ENCODE data around the gene SLC34A1. TPM values are rescaled to one million over a fixed set of nuclear protein-coding genes. Genes with fewer than 3 reads are reported as not detected.

Gene SLC34A1
- total RNA-seq, 1 donor from 2014 or later, result not detected

DNA sequence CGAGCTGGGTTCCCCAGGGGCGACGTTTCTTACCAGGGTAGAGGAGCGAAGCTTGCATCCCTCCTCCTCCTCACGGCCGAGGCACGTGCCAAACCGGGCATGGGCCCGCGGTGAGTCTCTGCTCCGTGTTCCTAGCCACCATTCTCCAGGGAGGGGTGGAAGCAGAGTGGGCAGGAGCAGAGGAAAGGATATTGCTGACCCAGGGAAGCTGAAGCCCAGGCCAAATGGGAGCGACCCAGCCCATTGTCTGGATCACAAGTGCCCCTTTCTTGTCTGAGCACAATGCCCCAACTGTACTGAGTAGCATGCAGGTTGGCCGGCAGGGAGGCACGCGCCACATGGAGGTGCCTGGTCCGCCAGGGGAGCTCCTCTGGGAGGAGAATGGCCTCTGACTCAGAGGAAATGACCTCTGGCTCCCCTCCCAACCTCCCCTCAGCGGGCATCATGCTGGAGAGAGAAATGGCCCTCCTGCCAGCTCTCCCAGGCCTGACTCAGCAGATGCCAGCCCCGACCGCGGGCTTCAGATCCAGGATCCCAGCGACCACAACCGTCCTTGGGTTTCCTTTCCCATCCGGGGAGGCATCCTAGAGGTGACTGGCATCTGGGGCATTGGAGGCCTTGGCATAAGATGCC is 63.5 kb downstream of the SLC34A1 start:
- DNase-seq, result no peak
- Mint-ChIP-seq H3K4me1 (peaks cover 45% of the 10 kb centered on the region), H3K27me3 (no peaks in the 10 kb centered on the region), H3K36me3 (ENCODE audit: low read depth) (peaks cover 4% of the 10 kb centered on the region), H3K27ac (peak overlapping the region; percentile 18), H3K4me3 (peak overlapping the region; percentile 65), H3K9me3 (no peaks in the 10 kb centered on the region)
- intact Hi-C loops (cut with micrococcal nuclease), result loop anchor here (2.0 kb wide), 1 partner anchor 43 kb away; no protein-coding TSS in a partner anchor
- ChIA-PET POLR2A (interaction anchor here (0.6 to 11.5 kb wide), 9 partner anchors 7 to 75 kb away, joined by 3 to 296 read pairs (median 5); partner anchors contain the start of gene GRK6), CTCF (interaction anchor here (1.6 to 13.5 kb wide), 2 partner anchors 16 to 44 kb away, joined by 4 to 293 read pairs; partner anchors contain the start of gene PFN3)
- TF ChIP-seq, protein P1, sequence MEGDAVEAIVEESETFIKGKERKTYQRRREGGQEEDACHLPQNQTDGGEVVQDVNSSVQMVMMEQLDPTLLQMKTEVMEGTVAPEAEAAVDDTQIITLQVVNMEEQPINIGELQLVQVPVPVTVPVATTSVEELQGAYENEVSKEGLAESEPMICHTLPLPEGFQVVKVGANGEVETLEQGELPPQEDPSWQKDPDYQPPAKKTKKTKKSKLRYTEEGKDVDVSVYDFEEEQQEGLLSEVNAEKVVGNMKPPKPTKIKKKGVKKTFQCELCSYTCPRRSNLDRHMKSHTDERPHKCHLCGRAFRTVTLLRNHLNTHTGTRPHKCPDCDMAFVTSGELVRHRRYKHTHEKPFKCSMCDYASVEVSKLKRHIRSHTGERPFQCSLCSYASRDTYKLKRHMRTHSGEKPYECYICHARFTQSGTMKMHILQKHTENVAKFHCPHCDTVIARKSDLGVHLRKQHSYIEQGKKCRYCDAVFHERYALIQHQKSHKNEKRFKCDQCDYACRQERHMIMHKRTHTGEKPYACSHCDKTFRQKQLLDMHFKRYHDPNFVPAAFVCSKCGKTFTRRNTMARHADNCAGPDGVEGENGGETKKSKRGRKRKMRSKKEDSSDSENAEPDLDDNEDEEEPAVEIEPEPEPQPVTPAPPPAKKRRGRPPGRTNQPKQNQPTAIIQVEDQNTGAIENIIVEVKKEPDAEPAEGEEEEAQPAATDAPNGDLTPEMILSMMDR (IDR thresholded peaks at IDR 0.05), result no peak
- ATAC-seq (ENCODE audit: low read depth), result no peak

Other genes starting within 250 kb of the SLC34A1 start
- 35.6 and 36.3 TPM in 2 replicates for gene RAB24, start 80.7 kb upstream of the SLC34A1 start, total RNA-seq
- gene PRELID1, start 80.6 kb upstream of the SLC34A1 start, total RNA-seq, result 141 and 160 TPM in 2 replicates
- gene MXD3, start 72.5 kb upstream of the SLC34A1 start, total RNA-seq, result 7.6 and 9.1 TPM in 2 replicates
- gene LMAN2, start 32.8 kb upstream of the SLC34A1 start, total RNA-seq, result 88.0 and 89.7 TPM in 2 replicates
- 50.6 and 58.3 TPM in 2 replicates for gene RGS14, start 26.5 kb upstream of the SLC34A1 start, total RNA-seq
- gene PFN3, start 16.2 kb downstream of the SLC34A1 start, total RNA-seq, result not detected in 2 replicates
- 0.31 TPM in 1 of 2 replicates, not detected in the other for gene F12, start 25.1 kb downstream of the SLC34A1 start, total RNA-seq
- gene GRK6, start 42.2 kb downstream of the SLC34A1 start, total RNA-seq, result 90.6 and 92.6 TPM in 2 replicates
- 2.4 and 3.2 TPM in 2 replicates for gene PRR7, start 62.4 kb downstream of the SLC34A1 start, total RNA-seq
- gene DBN1, start 89.2 kb downstream of the SLC34A1 start, total RNA-seq, result 2.0 and 3.9 TPM in 2 replicates
- 17.0 and 17.7 TPM in 2 replicates for gene PDLIM7, start 113.2 kb downstream of the SLC34A1 start, total RNA-seq
- gene DOK3, start 125.4 kb downstream of the SLC34A1 start, total RNA-seq, result 82.5 and 88.5 TPM in 2 replicates
- gene DDX41, start 132.5 kb downstream of the SLC34A1 start, total RNA-seq, result 128 and 144 TPM in 2 replicates
- gene FAM193B, start 170.1 kb downstream of the SLC34A1 start, total RNA-seq, result 108 and 121 TPM in 2 replicates
- gene TMED9, start 207.8 kb downstream of the SLC34A1 start, total RNA-seq, result 78.4 and 82.2 TPM in 2 replicates
- gene B4GALT7, start 215.7 kb downstream of the SLC34A1 start, total RNA-seq, result 36.3 and 42.3 TPM in 2 replicates